Esophagus muscularis mucosa (tissue), 4 donors: ENCODE data around the gene LAG3.

Experiments
- CTCF ChIP-seq, 3 experiments: fragments of 200-600 bp in 2 of 3; fragments of 450-650 bp in 1 of 3; sonication (generic) in 2 of 3; IDR thresholded peaks; one replicate each; pipeline ENCODE4 v1.5.1; 2017 to 2019; ENCODE audit warnings: antibody characterized with exemption in 3 of 3, mild to moderate bottlenecking in 2 of 3, moderate library complexity in 1 of 3
- EP300 ChIP-seq: sonication (generic); formaldehyde crosslinking; IDR thresholded peaks from one replicate; pipeline ENCODE4 v1.6.1; 2017; ENCODE audit warnings: antibody characterized with exemption
- POLR2A ChIP-seq: fragments of 450-650 bp; IDR thresholded peaks from one replicate; pipeline ENCODE4 v1.6.1; 2017; ENCODE audit warnings: antibody characterized with exemption, moderate library complexity, mild to moderate bottlenecking, low read depth
- POLR2AphosphoS5 ChIP-seq, 2 donors: sonication (generic); formaldehyde crosslinking; IDR thresholded peaks; one replicate each; pipeline ENCODE4 v1.6.1; 2017; ENCODE audit warnings: antibody characterized with exemption in 2 of 2

GRCh38 chr12:6782119-6782518, 9.8 kb downstream of the LAG3 start:
- TF ChIP-seq CTCF (IDR thresholded peaks at IDR 0.05) (no peak), POLR2AphosphoS5 (IDR thresholded peaks at IDR 0.05) (no peak), POLR2A (no peak), EP300 (no peak)
